Keratinocyte (primary cell): ENCODE data around the gene TAF7.
"Not testable (repeated sequence)": the region's sequence is repeated elsewhere in the genome, so short reads cannot be mapped to it uniquely, and the experiment has no call there.

ENCODE experiments used
- CTCF ChIP-seq, 3 experiments: IDR thresholded peaks in 1 of 3; conservative IDR thresholded peaks in 1 of 3; optimal IDR thresholded peaks in 1 of 3; 2 replicates in 2 of 3; 3 replicates in 1 of 3; pipeline versions ENCODE3 to v1.5.1; 2011; ENCODE audit warnings: low read length in 3 of 3, mild to moderate bottlenecking in 3 of 3, moderate library complexity in 2 of 3, control low read depth in 1 of 3, inconsistent platforms in 1 of 3; ENCODE audit not compliant: insufficient read depth in 2 of 3; ENCODE audit errors: extremely low read depth in 1 of 3
- EZH2 ChIP-seq: IDR thresholded peaks from one replicate; pipeline ENCODE4 v1.6.1; 2012; ENCODE audit warnings: inconsistent platforms, mild to moderate bottlenecking, low read length, moderate library complexity

GRCh38 chr5:141340781-141341354, 20.3 kb upstream of the TAF7 start:
- TF ChIP-seq CTCF (optimal IDR thresholded peaks at IDR 0.05 in 1 of 3, IDR thresholded peaks at IDR 0.05 in 1 of 3, conservative IDR thresholded peaks at IDR 0.05 in 1 of 3; ENCODE audit: extremely low read depth in 1 of 3, insufficient read depth in 2 of 3, low read length in 3 of 3); EZH2: not testable (repeated sequence)
